ENCODE data around the gene ITGAD. TPM values are rescaled to one million over a fixed set of nuclear protein-coding genes. Genes with fewer than 3 reads are reported as not detected.

ITGAD gene
- polyA plus RNA-seq, 3 donors, result 0.04 TPM; not detected in 2

- H3K36me3 Mint-ChIP-seq, result no peaks in the 10 kb centered on the region
- no peak overlapping the region for H3K9ac ChIP-seq (ENCODE audit: insufficient read depth, low read length, poor library complexity, severe bottlenecking)
- no peak overlapping the region for H2AFZ ChIP-seq (ENCODE audit: insufficient read depth, low read depth, low read length, poor library complexity, severe bottlenecking)
- no peaks in the 10 kb centered on the region for H3K9me3 ChIP-seq (replicated peaks in 1 of 2; ENCODE audit: control insufficient read depth in 1 of 2, insufficient read depth in 1 of 2, low read length in 2 of 2)
- no peak for DNase-seq
- no peak overlapping the region for H3K4me3 ChIP-seq (replicated peaks in 1 of 3; ENCODE audit: low read depth in 2 of 3, low read length in 3 of 3)
- intact Hi-C loops (cut with micrococcal nuclease), result no loop called here
- no peak for TF ChIP-seq CTCF (IDR thresholded peaks at IDR 0.05)
- no peaks in the 10 kb centered on the region for H3K36me3 ChIP-seq (replicated peaks in 1 of 2; ENCODE audit: control insufficient read depth in 1 of 2, insufficient read depth in 2 of 2, low read length in 2 of 2)
- no peaks in the 10 kb centered on the region for H4K20me1 ChIP-seq (ENCODE audit: insufficient read depth, low read length)
- peak overlapping the region in 2 of 7 donors; percentile 12 to 50 for H3K27ac Mint-ChIP-seq
- peaks cover 0 to 7% (median 0%) of the 10 kb centered on the region in 7 donors for H3K9me3 Mint-ChIP-seq
- H3K79me2 ChIP-seq (ENCODE audit: insufficient read depth, low read length), result no peaks in the 10 kb centered on the region
- WGBS (ENCODE audit: insufficient coverage), result 99% methylated on average over 7 of the region's 12 CpGs
- peaks cover 5 to 23% (median 6%) of the 10 kb centered on the region in 3 donors for H3K27me3 Mint-ChIP-seq (ENCODE audit: low read depth in 3 of 3)
- H3K4me3 Mint-ChIP-seq, result no peak overlapping the region
- H3K4me2 ChIP-seq (replicated peaks; ENCODE audit: extremely low read depth, low read length, poor library complexity, severe bottlenecking), result no peak overlapping the region
- peaks cover 3% of the 10 kb centered on the region for H3K4me1 Mint-ChIP-seq
- H3K27ac ChIP-seq (ENCODE audit: low read depth in 1 of 2, low read length in 2 of 2), result no peak overlapping the region
- no peaks in the 10 kb centered on the region for H3K27me3 ChIP-seq (ENCODE audit: control insufficient read depth in 2 of 2, insufficient read depth in 2 of 2, low read length in 2 of 2)
- H3K4me1 ChIP-seq (ENCODE audit: control insufficient read depth in 1 of 2, insufficient read depth in 2 of 2, low read length in 2 of 2), result peaks cover 4 to 5% of the 10 kb centered on the region in 2 donors
These were observed 30.7 kb downstream of the ITGAD start for GRCh38 chr16:31423801-31424200.

GRCh38 chr16:31427441-31428278, 34.5 kb downstream of the ITGAD start:
- peaks cover 4 to 5% of the 10 kb centered on the region in 2 donors for H3K4me1 ChIP-seq (ENCODE audit: control insufficient read depth in 1 of 2, insufficient read depth in 2 of 2, low read length in 2 of 2)
- H4K20me1 ChIP-seq (ENCODE audit: insufficient read depth, low read length), result no peaks in the 10 kb centered on the region
- H3K27ac Mint-ChIP-seq, result peak overlapping the region in 1 of 7 donors; percentile 73
- peak overlapping the region; percentile 70 for H2AFZ ChIP-seq (ENCODE audit: insufficient read depth, low read depth, low read length, poor library complexity, severe bottlenecking)
- 34% methylated on average over 51 of the region's 83 CpGs for WGBS (ENCODE audit: insufficient coverage)
- peaks cover 0 to 3% (median 0%) of the 10 kb centered on the region in 7 donors for H3K9me3 Mint-ChIP-seq
- H3K4me1 Mint-ChIP-seq, result peaks cover 3% of the 10 kb centered on the region
- H3K9me3 ChIP-seq (replicated peaks in 1 of 2; ENCODE audit: control insufficient read depth in 1 of 2, insufficient read depth in 1 of 2, low read length in 2 of 2), result no peaks in the 10 kb centered on the region
- H3K79me2 ChIP-seq (ENCODE audit: insufficient read depth, low read length), result no peaks in the 10 kb centered on the region
- no peak for TF ChIP-seq CTCF (IDR thresholded peaks at IDR 0.05)
- intact Hi-C loops (cut with micrococcal nuclease), result no loop called here
- no peak overlapping the region for H3K27ac ChIP-seq (ENCODE audit: low read depth in 1 of 2, low read length in 2 of 2)
- H3K27me3 ChIP-seq (ENCODE audit: control insufficient read depth in 2 of 2, insufficient read depth in 2 of 2, low read length in 2 of 2), result no peaks in the 10 kb centered on the region
- no peaks in the 10 kb centered on the region for H3K36me3 ChIP-seq (replicated peaks in 1 of 2; ENCODE audit: control insufficient read depth in 1 of 2, insufficient read depth in 2 of 2, low read length in 2 of 2)
- H3K27me3 Mint-ChIP-seq (ENCODE audit: low read depth in 3 of 3), result peaks cover 3 to 15% (median 4%) of the 10 kb centered on the region in 3 donors
- DNase-seq, result peak; percentile 46 to 64 (median 64)
- no peaks in the 10 kb centered on the region for H3K36me3 Mint-ChIP-seq
- H3K4me3 ChIP-seq (replicated peaks in 1 of 3; ENCODE audit: low read depth in 2 of 3, low read length in 3 of 3), result peak overlapping the region; percentile 17 to 47 (median 27)
- H3K9ac ChIP-seq (ENCODE audit: insufficient read depth, low read length, poor library complexity, severe bottlenecking), result no peak overlapping the region
- peak overlapping the region; percentile 60 for H3K4me2 ChIP-seq (replicated peaks; ENCODE audit: extremely low read depth, low read length, poor library complexity, severe bottlenecking)
- peak overlapping the region; percentile 67 to 70 for H3K4me3 Mint-ChIP-seq

Measured in CD14-positive monocyte (primary cell).